Mesodermal cell (in vitro differentiated cells): ENCODE measurements around the gene CLNK.

Experiments
- H3K27ac ChIP-seq: 2 replicates; pipeline ENCODE4 v1.7.0; 2013; ENCODE audit warnings: mild to moderate bottlenecking, low read depth, low read length, moderate library complexity; ENCODE audit not compliant: severe bottlenecking
- H3K36me3 ChIP-seq: 2 replicates; pipeline ENCODE4 v1.7.1; 2013; ENCODE audit warnings: mild to moderate bottlenecking, low read length, moderate library complexity; ENCODE audit not compliant: control insufficient read depth, insufficient read depth
- H3K4me1 ChIP-seq: one replicate; pipeline ENCODE4 v1.7.1; 2013; ENCODE audit warnings: mild to moderate bottlenecking, low read length; ENCODE audit not compliant: insufficient read depth, control insufficient read depth, poor library complexity, severe bottlenecking
- H3K4me3 ChIP-seq: 2 replicates; pipeline ENCODE4 v1.7.0; 2013; ENCODE audit warnings: low read length, control low read depth, mild to moderate bottlenecking; ENCODE audit not compliant: insufficient read depth, poor library complexity, severe bottlenecking; ENCODE audit errors: extremely low read depth
- H3K9me3 ChIP-seq: 2 replicates; pipeline ENCODE4 v1.7.1; 2013; ENCODE audit warnings: mild to moderate bottlenecking, low read length, moderate library complexity; ENCODE audit not compliant: control insufficient read depth
- WGBS, 2 experiments: methylation state at CpG; one replicate each; pipeline ENCODE4 v1.1.5; 2013; ENCODE audit warnings: missing lambda C conversion rate in 2 of 2; ENCODE audit not compliant: insufficient coverage in 2 of 2; 5-methylcytosine and 5-hydroxymethylcytosine counted together

The CLNK gene

GRCh38 chr4:10457255-10457801 is 227.2 kb downstream of the CLNK start, which contains the start of gene ZNF518B:
TSS of gene ZNF518B (minus strand) at chr4:10457426. CDS start at chr4:10446328, 11,098 bp downstream.
- no peaks in the 10 kb centered on the region for H3K4me1 ChIP-seq
- WGBS, 2 experiments: 5% methylated on average over 53 to 59 of the region's 60 CpGs
- H3K9me3 ChIP-seq: peaks cover 12% of the 10 kb centered on the region
- H3K27ac ChIP-seq: peak within 1 kb of the TSS; percentile 64
- peak within 1 kb of the TSS; percentile 53 for H3K4me3 ChIP-seq
- H3K36me3 ChIP-seq: peaks cover 35% of the 10 kb centered on the region

DNA sequence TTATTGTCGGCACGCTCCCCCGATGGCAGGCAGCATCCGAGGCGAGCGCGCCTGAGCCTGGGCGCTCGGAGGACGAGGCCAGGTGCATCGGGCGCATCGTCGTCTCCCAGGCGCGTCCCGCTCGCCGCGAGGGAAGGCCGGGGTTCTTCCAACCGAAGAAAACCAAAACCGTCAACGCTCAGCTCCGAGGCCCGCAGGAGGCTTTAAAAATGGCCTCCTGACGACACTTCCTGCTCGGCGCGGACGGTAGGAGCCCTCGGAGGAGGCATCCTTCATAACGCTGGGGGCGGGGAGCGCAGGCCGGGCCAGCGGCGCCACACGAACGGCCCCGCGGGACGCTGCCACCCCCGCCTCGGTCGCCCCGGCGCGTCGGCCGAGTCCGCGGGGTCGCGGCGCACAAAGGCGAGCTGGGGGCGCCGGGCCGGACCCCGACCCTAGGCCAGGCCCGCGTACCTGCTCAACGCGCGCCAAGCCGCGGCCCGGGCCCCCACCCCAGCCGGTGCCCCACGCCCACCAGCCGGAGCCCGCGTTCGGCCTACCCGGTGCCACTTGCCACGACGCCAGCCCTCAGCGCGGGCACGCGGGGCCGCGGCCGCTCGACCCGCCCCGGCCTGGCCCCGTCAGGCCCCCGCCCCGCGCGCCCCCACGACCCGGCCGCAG is 227.8 kb downstream of the CLNK start:
- WGBS, 2 experiments: 2% methylated on average over 57 to 84 of the region's 96 CpGs
- Histone ChIP-seq H3K27ac (peak overlapping the region; percentile 64), H3K36me3 (peaks cover 41% of the 10 kb centered on the region), H3K4me3 (peak overlapping the region; percentile 53), H3K9me3 (peaks cover 6% of the 10 kb centered on the region), H3K4me1 (no peaks in the 10 kb centered on the region)

DNA sequence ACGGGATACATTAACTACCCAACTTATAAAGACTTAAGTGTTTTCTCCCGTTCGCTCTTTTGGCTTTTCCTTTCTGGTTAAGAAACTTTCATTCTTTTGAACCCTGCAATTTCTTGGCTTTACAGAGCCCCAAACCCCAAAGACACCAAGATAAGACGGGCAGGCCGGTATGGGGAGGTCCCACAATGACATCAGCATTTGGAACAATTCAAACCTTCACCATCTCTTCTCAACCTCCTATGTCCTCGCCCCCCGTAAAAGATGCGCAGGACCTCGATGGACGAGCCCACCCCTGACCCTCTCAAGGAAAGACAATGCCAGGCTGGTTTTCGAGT is 228.3 kb downstream of the CLNK start:
- 31 to 44% methylated on average over 8 of the region's 11 CpGs for WGBS, 2 experiments
- H3K4me3 ChIP-seq: peak overlapping the region; percentile 53
- H3K9me3 ChIP-seq: peaks cover 4% of the 10 kb centered on the region
- no peaks in the 10 kb centered on the region for H3K4me1 ChIP-seq
- peaks cover 46% of the 10 kb centered on the region for H3K36me3 ChIP-seq
- peak overlapping the region; percentile 64 for H3K27ac ChIP-seq

DNA sequence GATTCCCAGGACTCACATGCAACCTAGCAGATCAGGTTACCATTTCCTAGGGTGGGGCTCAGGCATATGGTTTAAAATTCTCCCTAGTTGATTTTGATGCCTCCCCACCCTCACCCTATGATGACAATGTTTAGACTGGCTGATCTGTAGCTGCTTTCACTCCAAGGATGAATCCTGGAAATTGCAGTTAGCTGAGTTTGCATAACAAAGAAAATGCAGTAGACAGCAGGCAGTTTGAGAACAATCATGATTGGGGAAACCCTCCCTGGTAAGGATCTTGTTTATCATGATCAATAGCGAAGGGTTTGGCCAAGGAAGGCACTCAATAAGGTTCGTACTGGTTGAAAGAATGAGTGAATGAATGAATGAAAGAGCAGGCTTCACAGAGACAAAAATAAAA is 229.4 kb downstream of the CLNK start:
- 65 to 100% methylated on average over 1 to 2 of the region's 2 CpGs for WGBS, 2 experiments
- H3K9me3 ChIP-seq: peaks cover 4% of the 10 kb centered on the region
- no peaks in the 10 kb centered on the region for H3K4me1 ChIP-seq
- no peak overlapping the region for H3K4me3 ChIP-seq
- H3K36me3 ChIP-seq: peaks cover 57% of the 10 kb centered on the region
- no peak overlapping the region for H3K27ac ChIP-seq

DNA sequence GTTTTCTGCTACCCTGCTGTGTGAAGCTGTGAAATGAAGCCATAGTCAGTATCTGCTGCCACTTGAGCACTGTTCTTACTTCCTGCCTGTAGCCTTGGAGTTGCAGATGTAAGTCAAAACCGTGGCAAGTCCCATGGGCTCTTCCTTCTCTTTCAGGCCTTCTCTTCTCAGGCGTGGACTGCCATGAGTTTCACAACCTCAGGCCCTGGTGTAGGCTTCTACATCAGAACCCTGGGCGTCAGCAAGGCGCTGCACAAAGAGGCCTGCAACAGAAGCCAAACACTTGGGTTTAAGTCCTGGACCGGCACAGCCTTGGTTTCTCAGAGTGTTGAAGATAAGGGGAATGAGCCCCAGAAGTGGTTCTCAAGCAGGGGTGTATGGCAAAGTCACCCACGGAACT is 229.8 kb downstream of the CLNK start:
- Histone ChIP-seq H3K4me3 (no peak overlapping the region), H3K4me1 (no peaks in the 10 kb centered on the region), H3K27ac (no peak overlapping the region), H3K9me3 (peaks cover 4% of the 10 kb centered on the region), H3K36me3 (peaks cover 61% of the 10 kb centered on the region)
- WGBS, 2 experiments: 82 to 86% methylated on average over 6 of the region's 6 CpGs

DNA sequence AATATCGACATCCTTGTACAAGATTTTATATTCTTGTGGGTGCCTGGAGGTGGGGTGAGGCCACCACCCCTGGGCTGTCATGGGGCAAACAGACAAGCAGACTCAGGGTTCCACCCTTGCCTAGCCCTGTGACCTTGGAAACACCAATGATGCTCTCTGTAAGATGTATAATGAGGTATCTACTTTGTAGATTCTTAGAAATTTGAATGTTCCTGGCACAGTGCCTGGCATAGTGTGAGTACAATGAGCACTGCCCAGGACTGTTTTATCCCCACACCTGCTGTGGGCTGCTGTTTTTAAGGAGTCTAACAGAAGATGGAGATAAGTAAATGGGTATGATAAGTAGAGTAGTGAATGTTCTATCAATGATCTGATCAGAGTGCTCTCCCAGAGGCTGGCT is 230.4 kb downstream of the CLNK start:
- 100% methylated on average over 1 of the region's 1 CpG for WGBS, 2 experiments
- peaks cover 4% of the 10 kb centered on the region for H3K9me3 ChIP-seq

DNA sequence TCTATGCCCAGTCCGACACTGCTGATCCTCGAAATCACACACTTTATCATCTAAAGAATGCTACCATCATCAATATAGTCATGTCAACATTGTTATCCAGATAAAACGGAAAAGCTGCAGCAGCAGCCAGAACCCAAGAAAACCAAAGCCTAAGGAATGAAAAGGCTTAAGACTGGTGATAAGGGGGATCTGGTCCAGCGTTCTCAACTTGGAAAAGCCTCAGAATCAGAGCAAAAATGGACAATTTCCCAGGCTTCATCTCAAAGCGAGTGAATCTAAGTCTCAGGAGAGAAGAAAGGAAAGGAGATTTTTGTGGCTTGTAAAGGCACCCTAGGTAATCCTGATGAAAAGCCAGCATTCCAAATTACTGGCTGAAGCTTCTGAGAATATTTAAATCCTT is 235.6 kb downstream of the CLNK start:
- Histone ChIP-seq H3K4me1 (no peaks in the 10 kb centered on the region), H3K9me3 (peaks cover 22% of the 10 kb centered on the region), H3K27ac (peak overlapping the region; percentile 31), H3K36me3 (peaks cover 99% of the 10 kb centered on the region), H3K4me3 (no peak overlapping the region)
- 85 to 95% methylated on average over 3 to 5 of the region's 5 CpGs for WGBS, 2 experiments

More for the DNA sequence above, 230.4 kb downstream of the CLNK start:
- Histone ChIP-seq H3K36me3 (peaks cover 67% of the 10 kb centered on the region), H3K4me1 (no peaks in the 10 kb centered on the region), H3K27ac (no peak overlapping the region), H3K4me3 (no peak overlapping the region)

GRCh38 chr4:10442976-10443375 is 241.6 kb downstream of the CLNK start:
- 100% methylated on average over 2 to 3 of the region's 5 CpGs for WGBS, 2 experiments
- H3K36me3 ChIP-seq: peaks cover 63% of the 10 kb centered on the region
- no peak overlapping the region for H3K4me3 ChIP-seq
- H3K4me1 ChIP-seq: peaks cover 5% of the 10 kb centered on the region
- H3K27ac ChIP-seq: no peak overlapping the region
- H3K9me3 ChIP-seq: peaks cover 32% of the 10 kb centered on the region

GRCh38 chr4:10441512-10441911 is 243.1 kb downstream of the CLNK start:
- Histone ChIP-seq H3K4me3 (no peak overlapping the region), H3K9me3 (peaks cover 32% of the 10 kb centered on the region), H3K27ac (no peak overlapping the region), H3K36me3 (peaks cover 49% of the 10 kb centered on the region), H3K4me1 (peaks cover 5% of the 10 kb centered on the region)
- WGBS, 2 experiments: 98 to 100% methylated on average over 2 to 3 of the region's 4 CpGs

DNA sequence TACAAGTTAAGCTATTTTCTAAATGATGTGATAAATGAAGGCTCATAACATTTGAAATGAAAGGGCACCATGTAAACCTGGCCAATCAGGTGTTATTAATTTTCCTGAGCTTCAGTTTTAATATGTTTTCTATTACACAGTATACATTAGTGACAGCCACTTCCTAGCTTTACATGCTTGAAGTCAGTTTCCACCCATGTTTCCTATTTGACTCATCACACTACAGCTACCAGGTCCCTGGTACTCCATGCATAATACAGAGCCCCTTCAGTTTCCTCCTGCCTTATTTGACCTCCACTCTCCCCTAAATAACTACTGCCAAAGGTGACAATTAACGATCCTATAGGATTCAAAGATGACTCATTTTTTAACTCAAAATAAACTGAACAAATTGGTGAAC is 245.6 kb downstream of the CLNK start:
- Histone ChIP-seq H3K4me1 (peaks cover 5% of the 10 kb centered on the region), H3K4me3 (no peak overlapping the region), H3K36me3 (peaks cover 23% of the 10 kb centered on the region), H3K27ac (no peak overlapping the region), H3K9me3 (peaks cover 9% of the 10 kb centered on the region)
- 80 to 100% methylated on average over 1 of the region's 1 CpG for WGBS, 2 experiments

GRCh38 chr4:10437735-10438134 is 246.8 kb downstream of the CLNK start:
- H3K4me3 ChIP-seq: no peak overlapping the region
- no peaks in the 10 kb centered on the region for H3K9me3 ChIP-seq
- no peaks in the 10 kb centered on the region for H3K4me1 ChIP-seq
- no peak overlapping the region for H3K27ac ChIP-seq
- H3K36me3 ChIP-seq: peaks cover 11% of the 10 kb centered on the region
- no CpG with 5 or more reads among the region's 1 CpG for WGBS, 2 experiments
